Ascending aorta (tissue), 2 donors: ENCODE data around the gene VPS41. TPM values are rescaled to one million over a fixed set of nuclear protein-coding genes. Genes with fewer than 3 reads are reported as not detected.

Source experiments
- DNase-seq, 2 donors: peaks; one replicate each; pipeline ENCODE4 v3.0.0-alpha.2; 2019; ENCODE audit warnings: low spot score in 2 of 2
- H3K27ac ChIP-seq, 2 donors: fragments of 200-600 bp; sonication (generic); one replicate each; pipeline ENCODE4 v1.5.1; 2016 to 2017; ENCODE audit warnings: mild to moderate bottlenecking in 1 of 2
- H3K27me3 ChIP-seq: fragments of 200-600 bp; sonication (generic); one replicate; pipeline ENCODE4 v1.5.1; 2017
- H3K36me3 ChIP-seq, 2 donors: fragments of 200-600 bp; sonication (generic); one replicate each; pipeline ENCODE4 v1.5.1; 2016
- H3K4me1 ChIP-seq, 2 donors: fragments of 200-600 bp; sonication (generic); one replicate each; pipeline ENCODE4 v1.5.1; 2016 to 2017; ENCODE audit warnings: mild to moderate bottlenecking in 1 of 2
- H3K4me3 ChIP-seq, 2 donors: fragments of 200-600 bp; sonication (generic); one replicate each; pipeline ENCODE4 v1.5.1; 2016 to 2017; ENCODE audit warnings: mild to moderate bottlenecking in 1 of 2
- H3K9me3 ChIP-seq, 2 donors: fragments of 200-600 bp; sonication (generic); one replicate each; pipeline ENCODE4 v1.5.1; 2016
- CTCF ChIP-seq, 3 experiments: fragments of 200-600 bp in 2 of 3; fragments of 450-650 bp in 1 of 3; sonication (generic) in 2 of 3; IDR thresholded peaks; one replicate each; pipeline ENCODE4 v1.5.1; 2016 to 2019; ENCODE audit warnings: antibody characterized with exemption in 3 of 3, mild to moderate bottlenecking in 1 of 3, moderate library complexity in 1 of 3
- intact Hi-C: fragments of 100-400 bp; cut with DNase I; formaldehyde crosslinking; loops from one replicate; pipeline ENCODE4 v1.15.1; 2023
- total RNA-seq: library from RNA; depleted of rRNA; stranded (reverse); fragments of >200 nt; gene quantifications from one replicate; pipeline ENCODE4 v1.1.0, GENCODE V29; 2016

VPS41 gene
- total RNA-seq, 1 donor from 2014 or later = 13.4 TPM

DNA sequence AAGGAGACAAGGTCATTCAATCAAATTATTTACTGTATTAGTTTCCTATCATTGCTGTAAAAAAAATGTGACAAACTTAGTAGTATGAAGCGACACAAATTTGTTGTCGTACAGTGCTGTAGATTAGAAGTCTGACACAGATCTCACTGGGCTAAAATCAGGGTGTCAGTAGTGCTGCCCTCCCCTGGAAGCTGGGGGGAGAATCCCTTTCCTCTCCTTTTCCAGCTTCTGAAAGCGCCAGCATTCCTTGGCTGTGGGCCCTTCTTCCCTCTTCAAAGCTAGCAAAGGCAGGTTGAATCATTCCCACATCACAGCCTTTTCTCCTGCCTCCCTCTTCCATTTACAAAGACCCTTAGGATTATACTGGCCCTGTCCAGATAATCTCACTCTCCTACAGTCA, 28.0 kb downstream of the VPS41 start:
- no peaks in the 10 kb centered on the region for H3K36me3 ChIP-seq
- no peak overlapping the region for H3K27ac ChIP-seq
- no peak for TF ChIP-seq CTCF (IDR thresholded peaks at IDR 0.05)
- DNase-seq = no peak
- H3K4me3 ChIP-seq = no peak overlapping the region
- H3K9me3 ChIP-seq = no peaks in the 10 kb centered on the region
- no peaks in the 10 kb centered on the region for H3K4me1 ChIP-seq
- H3K27me3 ChIP-seq = no peaks in the 10 kb centered on the region
- intact Hi-C loops = no loop called here

GRCh38 chr7:38880454-38880853, 28.5 kb downstream of the VPS41 start:
- no peak for DNase-seq
- H3K4me1 ChIP-seq = no peaks in the 10 kb centered on the region
- no peak overlapping the region for H3K4me3 ChIP-seq
- intact Hi-C loops = no loop called here
- H3K9me3 ChIP-seq = no peaks in the 10 kb centered on the region
- H3K27ac ChIP-seq = no peak overlapping the region
- no peaks in the 10 kb centered on the region for H3K36me3 ChIP-seq
- H3K27me3 ChIP-seq = no peaks in the 10 kb centered on the region
- no peak for TF ChIP-seq CTCF (IDR thresholded peaks at IDR 0.05)

GRCh38 chr7:38880035-38880434, 29.0 kb downstream of the VPS41 start:
- intact Hi-C loops = no loop called here
- H3K27me3 ChIP-seq = no peaks in the 10 kb centered on the region
- no peaks in the 10 kb centered on the region for H3K4me1 ChIP-seq
- H3K9me3 ChIP-seq = no peaks in the 10 kb centered on the region
- no peak for DNase-seq
- no peak overlapping the region for H3K4me3 ChIP-seq
- H3K36me3 ChIP-seq = no peaks in the 10 kb centered on the region
- no peak overlapping the region for H3K27ac ChIP-seq
- TF ChIP-seq CTCF (IDR thresholded peaks at IDR 0.05) = no peak

DNA sequence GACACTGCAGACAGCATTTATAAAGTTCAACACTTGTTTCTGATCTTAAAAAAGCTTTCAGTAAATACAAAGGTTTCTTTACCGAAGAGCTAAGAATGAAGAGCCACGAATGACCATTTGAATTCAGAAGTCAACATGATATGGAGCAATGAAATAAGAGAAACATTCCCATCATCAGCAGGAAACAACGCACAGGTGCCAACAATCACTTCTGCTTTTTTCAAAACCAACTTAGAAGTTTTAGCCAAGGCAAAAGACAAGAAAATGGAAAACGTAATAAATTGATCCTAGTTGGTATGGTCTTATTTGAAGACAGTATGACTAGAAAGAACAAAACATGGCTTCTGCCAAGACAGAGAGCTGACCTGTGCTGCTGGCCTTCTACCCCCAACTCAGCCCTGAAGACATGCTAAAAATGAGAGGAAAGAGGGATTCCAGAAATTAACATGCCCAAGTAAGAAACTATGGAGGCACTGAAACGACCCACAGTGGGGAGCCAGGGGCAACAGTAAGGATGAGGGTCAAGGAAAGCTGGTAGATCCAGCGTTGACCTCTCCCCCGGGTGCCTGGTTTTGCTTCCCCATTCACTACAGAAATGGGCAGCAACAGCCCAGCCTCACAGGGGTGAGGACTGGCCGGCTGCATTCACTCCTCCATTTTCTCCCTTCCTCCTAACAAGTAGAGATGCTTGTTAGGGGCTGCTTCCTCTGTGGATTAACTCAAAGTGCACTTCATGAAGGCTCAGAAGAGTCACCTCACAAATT, 30.1 kb downstream of the VPS41 start:
- DNase-seq = no peak
- Histone ChIP-seq H3K4me1 (no peaks in the 10 kb centered on the region), H3K4me3 (no peak overlapping the region), H3K27ac (no peak overlapping the region), H3K36me3 (no peaks in the 10 kb centered on the region), H3K27me3 (no peaks in the 10 kb centered on the region), H3K9me3 (no peaks in the 10 kb centered on the region)
- intact Hi-C loops = no loop called here
- no peak for TF ChIP-seq CTCF (IDR thresholded peaks at IDR 0.05)

GRCh38 chr7:38873433-38873832, 35.6 kb downstream of the VPS41 start:
- no peak for TF ChIP-seq CTCF (IDR thresholded peaks at IDR 0.05)
- H3K27me3 ChIP-seq = no peaks in the 10 kb centered on the region
- peaks cover 2 to 4% of the 10 kb centered on the region in 2 donors for H3K36me3 ChIP-seq
- H3K27ac ChIP-seq = no peak overlapping the region
- H3K4me1 ChIP-seq = no peaks in the 10 kb centered on the region
- H3K4me3 ChIP-seq = no peak overlapping the region
- H3K9me3 ChIP-seq = no peaks in the 10 kb centered on the region
- DNase-seq = no peak
- intact Hi-C loops = no loop called here
